ENCODE data around the gene RCAN1. TPM values are rescaled to one million over a fixed set of nuclear protein-coding genes. Genes with fewer than 3 reads are reported as not detected.

Gene RCAN1
- total and polyA plus RNA-seq, 2 of the 8 experiments (the other 6 are each of a cell fraction or from before 2014, with no cell fraction given), result 1.7 to 6.4 TPM

DNA sequence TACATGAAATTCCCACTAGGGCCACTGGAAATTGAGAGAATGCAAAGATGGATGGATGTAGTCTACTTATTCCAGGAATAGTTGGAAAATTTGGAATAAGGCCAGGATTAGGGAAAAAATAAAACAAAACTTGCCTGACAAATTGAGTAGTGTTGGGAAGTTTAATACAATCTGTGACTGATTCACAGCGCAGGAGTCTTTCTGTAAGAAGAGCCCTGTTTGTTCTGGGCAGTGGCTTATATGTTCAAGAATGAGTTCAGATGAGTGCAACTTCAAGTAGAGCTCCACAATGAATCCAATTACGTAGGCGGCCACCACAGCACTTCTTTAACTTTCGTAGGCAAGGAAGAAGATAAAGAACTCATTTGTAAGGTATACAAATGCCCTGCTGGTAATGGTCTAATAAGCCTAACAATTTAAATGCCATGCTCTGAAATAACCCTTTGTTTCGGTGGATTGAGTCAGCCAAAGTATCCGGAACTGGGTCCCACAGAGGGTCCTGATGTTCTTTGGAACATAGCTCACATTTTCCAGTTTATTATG lies 55.8 kb downstream of the RCAN1 start:
- Histone ChIP-seq H3K9ac (replicated peaks in 1 of 4; ENCODE audit: extremely low read depth in 1 of 4, low read depth in 3 of 4, low read length in 3 of 4) (no peak overlapping the region), H4K91ac (replicated peaks; ENCODE audit: insufficient read length, low read length) (no peak overlapping the region), H3K4ac (replicated peaks; ENCODE audit: insufficient read length, low read depth, low read length) (no peak overlapping the region), H2BK15ac (ENCODE audit: low read length) (no peak overlapping the region), H3K14ac (ENCODE audit: insufficient read length) (no peak overlapping the region), H3K4me3 (ENCODE audit: extremely low read depth in 1 of 4, insufficient read depth in 2 of 4, low read depth in 3 of 4, low read length in 4 of 4) (no peak overlapping the region), H4K8ac (ENCODE audit: extremely low read depth, insufficient read depth, low read length) (no peak overlapping the region), H3K18ac (ENCODE audit: extremely low read depth, low read length) (no peak overlapping the region), H4K5ac (ENCODE audit: insufficient read length, low read depth, low read length) (no peak overlapping the region), H3K4me2 (ENCODE audit: insufficient read depth in 1 of 2, low read depth in 2 of 2, low read length in 2 of 2) (no peak overlapping the region), H3K4me1 (replicated peaks in 1 of 4; ENCODE audit: control insufficient read depth in 3 of 4, insufficient read depth in 4 of 4, low read length in 3 of 4) (no peaks in the 10 kb centered on the region), H3K27ac (ENCODE audit: low read depth, low read length) (no peak overlapping the region), H2AK5ac (ENCODE audit: low read depth, low read length) (no peak overlapping the region), H3K79me1 (ENCODE audit: low read depth, low read length) (no peaks in the 10 kb centered on the region), H3K79me2 (ENCODE audit: control insufficient read depth in 1 of 2, insufficient read depth in 2 of 2, low read length in 2 of 2) (no peaks in the 10 kb centered on the region), H3K36me3 (ENCODE audit: control insufficient read depth in 2 of 4, insufficient read depth in 4 of 4, low read length in 3 of 4) (no peaks in the 10 kb centered on the region), H3K23me2 (ENCODE audit: low read depth, low read length) (no peaks in the 10 kb centered on the region), H2BK12ac (ENCODE audit: low read depth, low read length) (no peak overlapping the region), H4K20me1 (replicated peaks in 1 of 2; ENCODE audit: control insufficient read depth in 1 of 2, insufficient read depth in 2 of 2, low read length in 2 of 2) (no peaks in the 10 kb centered on the region), H3K23ac (ENCODE audit: insufficient read length) (no peak overlapping the region), H2BK120ac (replicated peaks; ENCODE audit: low read depth, low read length) (no peak overlapping the region), H2AFZ (ENCODE audit: low read length) (no peak overlapping the region), H3K9me3 (ENCODE audit: insufficient read depth in 2 of 2, low read depth in 1 of 2, low read length in 1 of 2) (peaks cover 6 to 16% of the 10 kb centered on the region in 2 experiments; a peak in 2 of 4 replicates), H3K56ac (replicated peaks; ENCODE audit: insufficient read length, low read depth, low read length) (no peak overlapping the region), H2BK5ac (ENCODE audit: low read depth, low read length) (no peak overlapping the region), H3K27me3 (replicated peaks in 1 of 4; ENCODE audit: control insufficient read depth in 3 of 4, extremely low read depth in 1 of 4, insufficient read depth in 3 of 4, low read length in 3 of 4) (no peaks in the 10 kb centered on the region), H2BK20ac (ENCODE audit: low read length) (no peak overlapping the region)
- DNase-seq (ENCODE audit: low read depth in 1 of 2, low spot score in 2 of 2) (no peak), FAIRE-seq (no peak)
- ChIA-PET POLR2A (ENCODE audit: partially characterized antibody) (interaction anchor here (1.0 kb wide), 1 partner anchor 9 kb away, joined by 3 read pairs; no protein-coding TSS in a partner anchor), CTCF (ENCODE audit: partially characterized antibody) (interaction anchor here (0.9 to 2.9 kb wide), 11 partner anchors 11 to 48 kb away, joined by 3 to 12 read pairs (median 6); no protein-coding TSS in a partner anchor)
- 86% methylated on average over 6 of the region's 6 CpGs; no CpG with 5 or more reads in 1 of the 2 experiments for WGBS, 2 experiments (ENCODE audit: extremely low coverage in 1 of 2, insufficient coverage in 1 of 2, insufficient read length in 1 of 2, insufficient replicate concordance in 2 of 2, low coverage in 1 of 2, low lambda C conversion rate in 2 of 2, missing lambda C conversion rate in 1 of 2)
